Tongue (tissue), 2 donors: Measurements from ENCODE around the gene TMEM121B. TPM values are rescaled to one million over a fixed set of nuclear protein-coding genes. Genes with fewer than 3 reads are reported as not detected.
"Not testable (repeated sequence)": the region's sequence is repeated elsewhere in the genome, so short reads cannot be mapped to it uniquely, and the experiment has no call there.

Source experiments
- DNase-seq: peaks from one replicate; pipeline ENCODE4 v3.0.0-alpha.2; 2015
- total RNA-seq: library from RNA; depleted of rRNA; stranded (reverse); fragments of >200 nt; gene quantifications from one replicate; pipeline ENCODE4 v1.2.3, GENCODE V29; 2014

TMEM121B gene
- 0.82 TPM for total RNA-seq

DNA sequence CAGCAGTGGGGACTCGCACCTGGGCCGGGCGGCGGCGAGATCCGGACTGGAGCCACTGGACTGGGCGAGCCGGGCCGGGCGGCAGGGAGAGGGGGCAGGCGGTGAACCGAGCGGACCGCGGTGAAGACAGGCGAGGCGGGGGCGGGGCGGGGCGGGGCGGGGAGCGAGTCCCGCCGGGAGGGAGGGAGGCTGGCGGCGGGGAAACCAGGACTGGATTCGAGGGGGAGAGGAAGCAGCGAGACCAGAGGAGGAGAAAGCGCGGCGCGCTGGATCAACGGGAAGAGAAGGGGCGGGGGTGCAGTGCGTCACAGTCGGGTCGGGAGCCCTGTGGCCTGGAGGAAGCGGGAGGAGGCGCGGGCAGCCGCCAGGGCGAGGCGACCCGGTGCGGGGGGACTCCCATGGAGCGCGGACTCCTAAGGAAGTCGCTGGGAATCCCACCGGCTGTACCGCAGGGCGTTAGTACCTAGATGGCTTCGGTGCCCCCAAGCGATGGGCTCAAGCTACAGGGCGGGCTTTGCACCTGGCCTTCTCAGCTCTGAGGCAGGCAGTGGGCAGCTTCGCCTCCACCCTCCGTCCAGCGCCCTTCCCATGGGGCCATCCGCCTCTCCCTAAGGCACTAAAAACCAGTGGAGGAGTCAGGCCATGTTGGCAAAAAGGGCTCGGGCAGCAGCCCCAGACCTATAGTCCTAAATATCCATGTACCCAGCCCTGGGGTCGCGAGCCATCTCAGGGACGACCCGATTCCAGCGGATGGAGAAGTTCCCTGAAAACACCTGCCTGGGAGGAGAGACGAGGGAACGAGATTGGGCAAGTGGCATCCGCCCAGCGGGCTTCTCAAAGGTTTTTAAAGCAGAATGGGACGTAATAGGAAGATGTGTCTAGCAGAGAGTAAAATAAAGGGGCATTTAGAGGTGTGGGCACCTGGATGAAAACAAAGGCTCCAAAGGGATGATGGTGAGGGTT is at the start of gene TMEM121B:
TMEM121B (minus strand) TSS at position 128 of the 963 bp plus-strand sequence. CDS start 233 bp downstream, outside the sequence.
- peak; percentile 84 for DNase-seq

DNA sequence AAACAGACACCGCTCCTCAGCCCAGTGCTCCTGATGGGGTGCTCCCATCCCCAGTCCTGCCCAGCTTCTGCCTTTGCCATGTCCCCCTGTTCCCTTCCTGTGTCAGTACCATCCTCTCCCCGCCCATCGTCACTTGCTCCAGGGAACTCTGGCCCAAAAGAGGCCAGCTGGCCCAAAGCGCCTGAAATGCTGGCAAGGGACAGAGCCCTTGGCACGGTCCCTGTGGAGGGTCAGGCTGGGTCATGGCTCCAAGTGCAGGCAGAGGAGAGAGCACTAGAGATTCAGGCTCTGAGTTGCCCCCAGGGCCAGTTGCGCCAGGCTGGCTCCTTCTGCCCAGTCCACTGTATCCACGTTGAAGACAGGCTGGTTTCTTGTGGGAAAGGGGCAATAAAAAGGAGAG is 46.3 kb upstream of the TMEM121B start:
- no peak for DNase-seq

- no peak for DNase-seq
Measured at GRCh38 chr22:17164392-17165024, 43.3 kb upstream of the TMEM121B start.

DNA sequence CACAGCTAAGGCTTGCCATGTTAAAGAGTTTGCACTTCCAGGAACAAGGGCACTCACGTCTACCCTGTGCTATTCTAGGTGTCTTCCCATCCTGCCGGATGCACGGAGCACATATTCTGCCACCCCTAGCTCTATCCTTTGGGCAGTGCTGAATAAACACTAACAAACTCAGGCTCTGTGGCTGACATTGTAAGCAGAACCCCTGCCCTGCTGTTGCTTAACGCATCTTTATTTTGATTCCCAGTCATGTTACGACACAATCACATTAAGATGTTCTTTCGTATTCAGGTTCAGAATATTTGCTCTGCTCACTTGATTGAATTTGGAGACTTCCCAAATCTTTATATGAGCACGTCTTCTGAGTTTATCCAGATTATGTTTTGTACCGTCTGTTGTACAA is 41.6 kb upstream of the TMEM121B start:
- no peak for DNase-seq

- DNase-seq = no peak
Measured at GRCh38 chr22:17161991-17162390, 40.8 kb upstream of the TMEM121B start.

- peak; percentile 62 for DNase-seq
Measured at GRCh38 chr22:17159504-17159951, 38.4 kb upstream of the TMEM121B start.

DNA sequence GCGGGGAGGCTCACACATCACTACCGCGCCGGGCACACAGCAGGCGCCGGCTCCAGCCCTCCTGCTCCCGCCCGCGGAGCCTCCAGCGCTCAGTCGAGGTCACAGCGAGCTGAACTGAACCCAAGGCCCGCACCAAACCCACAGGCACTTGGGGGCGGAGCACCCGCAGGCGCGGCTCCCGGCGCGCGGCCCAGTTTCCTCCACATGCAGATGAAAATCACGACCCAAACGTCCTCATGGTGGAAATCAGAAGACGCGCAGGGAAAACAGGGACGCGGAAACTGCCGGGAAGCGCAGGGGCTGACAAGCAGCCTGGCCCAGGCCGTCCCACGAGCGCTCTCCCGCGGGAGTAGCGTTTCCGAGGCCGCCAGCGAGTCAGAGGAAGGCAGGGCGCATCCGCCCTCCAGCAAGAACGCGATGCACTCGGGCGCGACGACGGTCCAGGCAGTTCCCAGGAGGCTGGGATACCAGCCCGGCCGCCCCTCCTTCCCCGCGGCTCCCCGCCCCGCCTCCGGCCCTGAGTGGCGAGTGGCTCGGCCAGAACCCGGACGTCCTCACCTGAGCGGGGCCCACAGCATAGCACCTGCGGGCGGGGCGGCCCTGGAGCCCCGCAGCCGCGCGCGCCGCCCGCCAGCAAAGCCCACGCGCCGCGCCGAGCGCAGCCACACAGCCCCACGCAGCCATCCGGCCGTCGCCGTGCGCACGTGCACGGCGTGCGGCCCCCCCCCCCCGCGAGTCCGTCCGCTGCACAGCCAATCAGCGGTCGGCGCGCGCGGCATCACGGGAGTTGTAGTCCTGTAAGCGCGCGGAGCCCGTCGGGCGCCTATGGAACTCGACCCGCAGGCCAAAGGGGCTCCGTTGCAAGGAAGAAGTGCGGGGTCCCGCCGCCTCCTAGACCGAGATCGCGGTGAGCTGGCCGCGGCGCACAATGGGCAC is 37.7 kb upstream of the TMEM121B start, which contains the start of gene HDHD5:
HDHD5 (minus strand) TSS at position 710 of the 936 bp plus-strand sequence; CDS start at position 684, 26 bp downstream.
- peak; percentile 94 for DNase-seq

DNA sequence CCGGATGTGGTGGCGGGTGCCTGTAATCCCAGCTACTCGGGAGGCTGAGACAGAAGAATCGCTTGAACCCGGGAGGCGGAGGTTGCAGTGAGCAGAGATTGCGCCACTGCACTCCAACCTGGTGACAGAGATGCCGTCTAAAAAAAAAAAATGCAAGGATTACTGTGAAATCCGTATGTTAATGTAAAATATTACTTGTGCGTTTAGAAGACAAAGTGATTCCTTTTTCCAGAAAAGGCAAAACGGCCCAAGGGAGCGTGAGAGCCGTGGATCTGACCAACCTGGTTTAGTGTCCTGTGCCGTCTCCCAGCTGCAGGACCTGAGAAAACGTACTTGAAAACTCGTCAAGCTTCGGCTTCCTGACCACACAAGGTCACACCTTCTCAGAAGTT is 37.0 kb upstream of the TMEM121B start:
- no peak for DNase-seq

DNA sequence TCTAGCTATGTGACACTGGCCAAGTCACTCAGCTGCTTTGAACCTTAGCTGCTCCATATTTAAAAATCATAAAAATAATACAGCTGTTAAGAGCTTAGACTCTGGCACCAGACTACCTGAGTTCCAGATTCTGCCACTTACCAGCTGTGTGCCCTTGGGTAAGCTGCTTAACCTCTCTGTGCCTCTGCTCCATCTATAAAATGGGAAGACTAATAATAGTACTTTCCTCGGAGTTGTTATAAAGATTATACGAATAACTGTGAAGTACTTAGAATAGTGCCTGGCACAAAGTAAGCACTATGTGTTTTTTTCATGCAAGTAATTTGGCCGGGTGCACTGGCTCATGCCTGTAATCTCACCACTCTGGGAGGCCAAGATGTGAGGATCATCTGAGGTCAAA is 36.6 kb upstream of the TMEM121B start:
- DNase-seq = no peak

- no peak for DNase-seq
Measured at GRCh38 chr22:17155941-17156340, 34.8 kb upstream of the TMEM121B start.

GRCh38 chr22:17152971-17153370 is 31.8 kb upstream of the TMEM121B start:
- no peak for DNase-seq

GRCh38 chr22:17152340-17152739 is 31.2 kb upstream of the TMEM121B start:
- no peak for DNase-seq

DNA sequence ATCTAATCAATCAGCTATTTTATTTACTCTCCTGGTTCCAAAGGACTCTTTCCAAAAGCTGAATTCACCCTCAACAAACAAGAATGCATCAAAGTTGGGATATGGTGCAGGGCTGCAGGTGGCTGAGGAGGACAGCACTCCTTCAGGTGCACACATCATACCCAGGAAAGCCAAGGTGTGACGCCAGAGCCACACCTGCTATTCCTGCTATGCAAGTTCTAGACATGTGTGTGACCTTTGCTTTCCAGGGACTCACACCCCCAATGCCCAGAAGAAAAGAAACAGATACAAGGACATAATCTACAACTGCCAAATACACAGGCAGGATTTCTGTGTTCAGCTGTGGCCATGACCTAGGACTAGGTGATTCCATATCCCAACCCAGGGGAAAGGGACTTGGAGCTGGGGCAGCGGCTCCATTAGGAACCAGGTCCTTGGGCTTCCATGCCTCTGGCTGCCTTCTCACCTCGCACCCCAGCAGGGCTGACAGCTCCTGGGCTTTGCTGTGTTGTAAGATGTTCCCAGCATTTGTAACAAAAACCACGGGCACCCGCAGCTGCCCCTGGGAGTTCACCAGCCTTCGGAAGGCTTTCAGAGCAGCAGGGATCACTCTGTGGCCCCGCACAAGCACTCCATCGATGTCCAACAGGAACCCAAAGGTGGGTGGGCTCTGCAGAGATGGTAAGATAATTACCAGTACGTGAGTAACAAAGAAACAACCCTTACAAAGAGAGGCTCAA is 28.1 kb upstream of the TMEM121B start:
- DNase-seq = no peak

DNA sequence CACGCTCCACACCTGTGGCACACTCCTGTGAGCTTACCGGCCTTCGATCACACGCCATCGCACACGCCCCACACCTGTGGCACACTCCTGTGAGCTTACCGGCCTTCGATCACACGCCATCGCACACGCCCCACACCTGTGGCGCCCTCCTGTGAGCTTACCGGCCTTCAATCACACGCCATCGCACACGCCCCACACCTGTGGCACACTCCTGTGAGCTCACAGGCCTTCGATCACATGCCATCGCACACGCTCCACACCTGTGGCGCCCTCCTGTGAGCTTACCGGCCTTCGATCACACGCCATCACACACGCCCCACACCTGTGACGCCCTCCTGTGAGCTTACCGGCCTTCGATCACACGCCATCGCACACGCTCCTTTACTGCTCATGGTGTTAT is 26.3 kb upstream of the TMEM121B start:
- DNase-seq = not testable (repeated sequence)

DNA sequence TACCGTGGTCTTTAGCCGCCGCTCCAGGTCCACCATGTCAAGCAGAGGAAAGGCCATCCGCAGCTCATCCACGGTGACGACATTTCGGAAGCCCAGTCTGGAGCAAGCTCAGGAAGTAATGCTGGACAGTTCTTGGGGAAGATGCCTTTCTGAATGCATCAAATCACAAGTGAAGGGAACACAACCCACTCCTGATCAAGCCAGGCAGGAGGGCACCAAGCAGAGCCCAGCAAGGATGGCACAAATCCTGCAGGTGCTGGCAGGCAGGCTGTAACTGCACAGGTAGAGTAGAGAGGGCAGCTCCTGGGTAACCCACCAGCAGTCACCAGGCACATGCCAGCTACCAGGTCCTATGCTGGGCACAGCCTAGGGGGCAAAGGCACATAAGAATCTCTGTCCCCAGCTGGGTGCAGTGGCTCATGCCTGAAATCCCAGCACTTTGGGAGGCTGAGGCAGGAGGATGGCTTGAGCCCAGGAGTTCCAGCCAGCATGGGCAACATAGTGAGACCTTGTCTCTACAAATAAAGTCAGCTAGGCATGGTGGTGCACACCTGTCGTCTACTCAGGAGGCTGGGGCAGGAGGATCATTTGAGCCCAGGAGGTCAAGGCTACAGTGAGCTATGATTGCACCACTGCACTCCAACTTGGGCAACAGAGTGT is 24.0 kb upstream of the TMEM121B start:
- DNase-seq = no peak

- no peak for DNase-seq
Measured at GRCh38 chr22:17143826-17144225, 22.7 kb upstream of the TMEM121B start.

GRCh38 chr22:17143101-17143500 is 21.9 kb upstream of the TMEM121B start:
- DNase-seq = no peak

- no peak for DNase-seq
Measured at GRCh38 chr22:17140826-17141766, 19.9 kb upstream of the TMEM121B start.

DNA sequence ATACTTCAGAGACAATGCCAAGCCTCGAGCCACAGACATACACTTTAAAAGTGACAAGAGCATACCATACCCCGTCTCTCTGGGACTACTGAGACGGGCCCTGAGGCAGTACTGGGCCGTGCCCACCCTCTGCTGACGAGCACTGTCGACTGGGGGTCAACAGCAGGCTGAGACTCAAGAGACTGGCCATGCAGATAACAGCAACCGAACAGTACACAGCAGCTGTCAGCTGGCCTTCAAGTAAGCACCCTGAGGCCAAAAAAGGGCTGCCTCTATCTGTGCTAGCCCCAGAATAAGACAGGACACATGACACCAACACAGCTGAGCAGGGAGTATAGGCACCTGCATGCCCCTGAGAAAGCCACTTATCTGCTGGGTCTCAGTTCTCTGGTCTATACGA is 18.9 kb upstream of the TMEM121B start:
- DNase-seq = peak; percentile 62

DNA sequence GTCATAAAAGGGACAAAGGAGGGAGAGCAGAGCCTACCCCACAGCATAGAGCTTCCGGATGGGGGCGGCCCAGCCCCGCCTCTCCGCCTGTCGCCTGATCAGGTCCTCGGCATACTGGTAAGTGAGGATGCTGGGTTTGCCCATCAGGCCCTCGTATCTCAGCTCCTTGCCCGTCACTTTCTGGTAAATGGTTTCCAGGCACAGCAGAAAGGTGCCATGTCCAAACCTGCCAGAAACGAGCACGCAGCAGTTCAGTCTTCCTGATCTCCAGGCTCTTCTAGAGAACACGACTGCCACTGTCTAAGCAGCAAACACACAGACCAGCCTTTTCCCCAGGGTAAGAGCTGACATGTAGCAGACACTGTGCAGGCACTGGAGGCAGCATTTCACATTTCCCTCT is 17.4 kb upstream of the TMEM121B start:
- DNase-seq = no peak
